ENCODE measurements around the gene SOX15. TPM values are rescaled to one million over a fixed set of nuclear protein-coding genes. Genes with fewer than 3 reads are reported as not detected.

Gene SOX15
- total and polyA plus RNA-seq, 2 of the 13 experiments (the other 11 are each of a cell fraction or from before 2014, with no cell fraction given): 0.07 to 0.18 TPM

- TF ChIP-seq, protein P1, sequence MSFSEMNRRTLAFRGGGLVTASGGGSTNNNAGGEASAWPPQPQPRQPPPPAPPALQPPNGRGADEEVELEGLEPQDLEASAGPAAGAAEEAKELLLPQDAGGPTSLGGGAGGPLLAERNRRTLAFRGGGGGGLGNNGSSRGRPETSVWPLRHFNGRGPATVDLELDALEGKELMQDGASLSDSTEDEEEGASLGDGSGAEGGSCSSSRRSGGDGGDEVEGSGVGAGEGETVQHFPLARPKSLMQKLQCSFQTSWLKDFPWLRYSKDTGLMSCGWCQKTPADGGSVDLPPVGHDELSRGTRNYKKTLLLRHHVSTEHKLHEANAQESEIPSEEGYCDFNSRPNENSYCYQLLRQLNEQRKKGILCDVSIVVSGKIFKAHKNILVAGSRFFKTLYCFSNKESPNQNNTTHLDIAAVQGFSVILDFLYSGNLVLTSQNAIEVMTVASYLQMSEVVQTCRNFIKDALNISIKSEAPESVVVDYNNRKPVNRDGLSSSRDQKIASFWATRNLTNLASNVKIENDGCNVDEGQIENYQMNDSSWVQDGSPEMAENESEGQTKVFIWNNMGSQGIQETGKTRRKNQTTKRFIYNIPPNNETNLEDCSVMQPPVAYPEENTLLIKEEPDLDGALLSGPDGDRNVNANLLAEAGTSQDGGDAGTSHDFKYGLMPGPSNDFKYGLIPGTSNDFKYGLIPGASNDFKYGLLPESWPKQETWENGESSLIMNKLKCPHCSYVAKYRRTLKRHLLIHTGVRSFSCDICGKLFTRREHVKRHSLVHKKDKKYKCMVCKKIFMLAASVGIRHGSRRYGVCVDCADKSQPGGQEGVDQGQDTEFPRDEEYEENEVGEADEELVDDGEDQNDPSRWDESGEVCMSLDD (CRISPR knock-in tag; IDR thresholded peaks at IDR 0.05; ENCODE audit: borderline replicate concordance): peak; percentile 54; the same call in 1 of the 2 replicates
- peak; percentile 39; the same call in 1 of the 2 replicates for TF ChIP-seq KDM5A (IDR thresholded peaks at IDR 0.05; ENCODE audit: borderline replicate concordance, low read length)
- TF ChIP-seq ZNF75D (CRISPR knock-in tag; IDR thresholded peaks at IDR 0.05; ENCODE audit: borderline replicate concordance): no peak
- peak; percentile 99 for TF ChIP-seq BHLHE40 (IDR thresholded peaks at IDR 0.05; ENCODE audit: low read length)
- no peak for TF ChIP-seq SMAD3 (CRISPR knock-in tag; IDR thresholded peaks at IDR 0.05)
- TF ChIP-seq ZNF432 (CRISPR knock-in tag; IDR thresholded peaks at IDR 0.05; ENCODE audit: borderline replicate concordance): no peak
- TF ChIP-seq NKX3-1 (CRISPR knock-in tag; IDR thresholded peaks at IDR 0.05): peak; percentile 81; the same call in 1 of the 2 replicates
- TF ChIP-seq RBAK (CRISPR knock-in tag; IDR thresholded peaks at IDR 0.05): no peak
- no peak for TF ChIP-seq KDM1A (CRISPR knock-in tag; IDR thresholded peaks at IDR 0.05)
- no peak for TF ChIP-seq RFX1 (IDR thresholded peaks at IDR 0.05)
- peak; percentile 52 for TF ChIP-seq ZFP90 (CRISPR knock-in tag; IDR thresholded peaks at IDR 0.05; ENCODE audit: borderline replicate concordance)
- TF ChIP-seq ZNF776 (CRISPR knock-in tag; IDR thresholded peaks at IDR 0.05): no peak
- no peak for TF ChIP-seq TBP (CRISPR knock-in tag; IDR thresholded peaks at IDR 0.05)
- TF ChIP-seq ZNF317 (CRISPR knock-in tag; IDR thresholded peaks at IDR 0.05): no peak; the same call in 1 of the 2 replicates
- no peak for TF ChIP-seq NCOA5 (CRISPR knock-in tag; IDR thresholded peaks at IDR 0.05)
- TF ChIP-seq HMGXB3 (CRISPR knock-in tag; IDR thresholded peaks at IDR 0.05; ENCODE audit: borderline replicate concordance): no peak
- TF ChIP-seq SYNCRIP (IDR thresholded peaks at IDR 0.05; ENCODE audit: insufficient read depth, low read depth, low read length): no peak
- TF ChIP-seq SALL1 (CRISPR knock-in tag; IDR thresholded peaks at IDR 0.05): peak; percentile 87; the same call in 1 of the 2 replicates
- no peak for TF ChIP-seq ARID2 (CRISPR knock-in tag; IDR thresholded peaks at IDR 0.05; ENCODE audit: borderline replicate concordance)
- TF ChIP-seq, protein P2, sequence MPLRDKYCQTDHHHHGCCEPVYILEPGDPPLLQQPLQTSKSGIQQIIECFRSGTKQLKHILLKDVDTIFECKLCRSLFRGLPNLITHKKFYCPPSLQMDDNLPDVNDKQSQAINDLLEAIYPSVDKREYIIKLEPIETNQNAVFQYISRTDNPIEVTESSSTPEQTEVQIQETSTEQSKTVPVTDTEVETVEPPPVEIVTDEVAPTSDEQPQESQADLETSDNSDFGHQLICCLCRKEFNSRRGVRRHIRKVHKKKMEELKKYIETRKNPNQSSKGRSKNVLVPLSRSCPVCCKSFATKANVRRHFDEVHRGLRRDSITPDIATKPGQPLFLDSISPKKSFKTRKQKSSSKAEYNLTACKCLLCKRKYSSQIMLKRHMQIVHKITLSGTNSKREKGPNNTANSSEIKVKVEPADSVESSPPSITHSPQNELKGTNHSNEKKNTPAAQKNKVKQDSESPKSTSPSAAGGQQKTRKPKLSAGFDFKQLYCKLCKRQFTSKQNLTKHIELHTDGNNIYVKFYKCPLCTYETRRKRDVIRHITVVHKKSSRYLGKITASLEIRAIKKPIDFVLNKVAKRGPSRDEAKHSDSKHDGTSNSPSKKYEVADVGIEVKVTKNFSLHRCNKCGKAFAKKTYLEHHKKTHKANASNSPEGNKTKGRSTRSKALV (CRISPR knock-in tag; IDR thresholded peaks at IDR 0.05): no peak
- TF ChIP-seq CEBPB (IDR thresholded peaks at IDR 0.05; ENCODE audit: borderline replicate concordance, low read depth, low read length): no peak
- peak; percentile 8; the same call in 1 of the 2 replicates for TF ChIP-seq HES4 (CRISPR knock-in tag; IDR thresholded peaks at IDR 0.05; ENCODE audit: borderline replicate concordance)
- no peak for TF ChIP-seq ZNF20 (CRISPR knock-in tag; IDR thresholded peaks at IDR 0.05)
- TF ChIP-seq, protein P3, sequence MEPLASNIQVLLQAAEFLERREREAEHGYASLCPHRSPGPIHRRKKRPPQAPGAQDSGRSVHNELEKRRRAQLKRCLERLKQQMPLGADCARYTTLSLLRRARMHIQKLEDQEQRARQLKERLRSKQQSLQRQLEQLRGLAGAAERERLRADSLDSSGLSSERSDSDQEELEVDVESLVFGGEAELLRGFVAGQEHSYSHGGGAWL (CRISPR knock-in tag; IDR thresholded peaks at IDR 0.05): peak; percentile 87
Observed at GRCh38 chr17:7572338-7572587, 17.6 kb downstream of the SOX15 start (continued).

All from HepG2 (cell line).